WERI-Rb-1 (cell line): ENCODE measurements around the gene CAPN2.

ENCODE experiments used
- DNase-seq: peaks from one replicate; pipeline ENCODE4 v3.0.0-alpha.2; 2020
- H3K27ac ChIP-seq: fragments of 250-450 bp; sonication (Bioruptor Pico); 2 replicates; pipeline ENCODE4 v1.5.1; 2020; ENCODE audit warnings: mild to moderate bottlenecking, moderate library complexity
- H3K27me3 ChIP-seq: fragments of 250-450 bp; sonication (Bioruptor Pico); 2 replicates; pipeline ENCODE4 v1.5.1; 2021; ENCODE audit warnings: mild to moderate bottlenecking, low read depth, moderate library complexity; ENCODE audit not compliant: insufficient read depth, severe bottlenecking
- H3K36me3 ChIP-seq: fragments of 250-450 bp; sonication (Bioruptor Pico); 2 replicates; pipeline ENCODE4 v1.5.1; 2020; ENCODE audit warnings: mild to moderate bottlenecking, moderate library complexity
- H3K4me3 ChIP-seq: 2 replicates; pipeline ENCODE4 v1.5.1; 2011; ENCODE audit warnings: low read depth, mild to moderate bottlenecking, control low read depth, low read length
- H3K9me3 ChIP-seq: fragments of 250-450 bp; sonication (Bioruptor Pico); 2 replicates; pipeline ENCODE4 v1.5.1; 2021; ENCODE audit warnings: mild to moderate bottlenecking, moderate library complexity; ENCODE audit not compliant: severe bottlenecking
- TF ChIP-seq, protein P1 (sequence below): IDR thresholded peaks from 2 replicates; pipeline ENCODE4 v1.5.1; 2011; ENCODE audit warnings: low read depth, mild to moderate bottlenecking, control low read depth, inconsistent platforms, low read length

The CAPN2 gene

DNA sequence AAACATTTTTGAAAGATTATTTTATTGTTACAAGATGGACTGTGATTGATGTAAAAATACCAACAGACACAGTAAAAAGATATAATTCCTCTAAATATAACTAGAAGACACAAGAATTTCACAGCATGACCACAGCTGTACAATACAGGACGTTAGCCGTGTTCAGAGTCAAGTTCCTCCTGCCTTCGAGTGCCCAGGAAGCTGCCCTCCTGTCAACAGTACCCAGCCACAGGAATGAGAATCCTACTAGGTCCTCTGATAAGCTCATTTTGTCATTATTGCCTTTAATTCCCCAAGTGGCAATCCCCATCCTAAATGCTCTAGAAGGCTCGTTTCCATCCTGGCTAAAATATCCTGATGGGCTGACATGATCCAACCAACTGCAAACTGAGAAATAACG is 16.4 kb upstream of the CAPN2 start:
- H3K27me3 ChIP-seq: no peaks in the 10 kb centered on the region
- TF ChIP-seq, protein P1, sequence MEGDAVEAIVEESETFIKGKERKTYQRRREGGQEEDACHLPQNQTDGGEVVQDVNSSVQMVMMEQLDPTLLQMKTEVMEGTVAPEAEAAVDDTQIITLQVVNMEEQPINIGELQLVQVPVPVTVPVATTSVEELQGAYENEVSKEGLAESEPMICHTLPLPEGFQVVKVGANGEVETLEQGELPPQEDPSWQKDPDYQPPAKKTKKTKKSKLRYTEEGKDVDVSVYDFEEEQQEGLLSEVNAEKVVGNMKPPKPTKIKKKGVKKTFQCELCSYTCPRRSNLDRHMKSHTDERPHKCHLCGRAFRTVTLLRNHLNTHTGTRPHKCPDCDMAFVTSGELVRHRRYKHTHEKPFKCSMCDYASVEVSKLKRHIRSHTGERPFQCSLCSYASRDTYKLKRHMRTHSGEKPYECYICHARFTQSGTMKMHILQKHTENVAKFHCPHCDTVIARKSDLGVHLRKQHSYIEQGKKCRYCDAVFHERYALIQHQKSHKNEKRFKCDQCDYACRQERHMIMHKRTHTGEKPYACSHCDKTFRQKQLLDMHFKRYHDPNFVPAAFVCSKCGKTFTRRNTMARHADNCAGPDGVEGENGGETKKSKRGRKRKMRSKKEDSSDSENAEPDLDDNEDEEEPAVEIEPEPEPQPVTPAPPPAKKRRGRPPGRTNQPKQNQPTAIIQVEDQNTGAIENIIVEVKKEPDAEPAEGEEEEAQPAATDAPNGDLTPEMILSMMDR: no peak
- no peaks in the 10 kb centered on the region for H3K9me3 ChIP-seq
- H3K27ac ChIP-seq: no peak overlapping the region
- no peaks in the 10 kb centered on the region for H3K36me3 ChIP-seq
- H3K4me3 ChIP-seq: no peak overlapping the region
- no peak for DNase-seq

DNA sequence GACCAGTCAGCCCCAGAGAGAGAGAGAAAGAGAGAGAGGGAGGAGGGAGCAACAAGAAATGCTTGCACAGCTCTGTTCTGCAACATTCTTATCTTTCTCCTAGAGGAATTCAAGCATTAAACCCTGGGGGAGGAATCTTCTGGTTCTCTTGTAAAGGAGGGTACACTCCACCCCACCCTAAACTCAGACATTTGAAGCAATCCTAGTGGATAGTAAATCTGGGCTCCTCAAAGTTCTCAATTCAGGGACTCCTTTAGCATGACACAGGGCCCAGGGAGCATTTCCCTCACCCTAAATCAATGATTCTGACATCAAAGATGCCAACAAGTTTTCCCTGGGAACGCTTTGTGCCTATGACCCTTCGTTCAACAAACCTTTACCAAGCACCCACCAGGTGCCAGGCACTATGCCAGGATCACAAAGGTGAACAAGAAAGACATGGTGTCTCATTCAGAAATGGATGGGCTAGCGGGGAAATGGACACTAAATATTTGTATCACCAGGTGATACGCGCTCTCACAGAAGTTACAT is 11.9 kb upstream of the CAPN2 start:
- no peak for DNase-seq
- Histone ChIP-seq H3K27ac (no peak overlapping the region), H3K36me3 (no peaks in the 10 kb centered on the region), H3K4me3 (no peak overlapping the region), H3K9me3 (no peaks in the 10 kb centered on the region), H3K27me3 (no peaks in the 10 kb centered on the region)
- TF ChIP-seq, protein P1: no peak

DNA sequence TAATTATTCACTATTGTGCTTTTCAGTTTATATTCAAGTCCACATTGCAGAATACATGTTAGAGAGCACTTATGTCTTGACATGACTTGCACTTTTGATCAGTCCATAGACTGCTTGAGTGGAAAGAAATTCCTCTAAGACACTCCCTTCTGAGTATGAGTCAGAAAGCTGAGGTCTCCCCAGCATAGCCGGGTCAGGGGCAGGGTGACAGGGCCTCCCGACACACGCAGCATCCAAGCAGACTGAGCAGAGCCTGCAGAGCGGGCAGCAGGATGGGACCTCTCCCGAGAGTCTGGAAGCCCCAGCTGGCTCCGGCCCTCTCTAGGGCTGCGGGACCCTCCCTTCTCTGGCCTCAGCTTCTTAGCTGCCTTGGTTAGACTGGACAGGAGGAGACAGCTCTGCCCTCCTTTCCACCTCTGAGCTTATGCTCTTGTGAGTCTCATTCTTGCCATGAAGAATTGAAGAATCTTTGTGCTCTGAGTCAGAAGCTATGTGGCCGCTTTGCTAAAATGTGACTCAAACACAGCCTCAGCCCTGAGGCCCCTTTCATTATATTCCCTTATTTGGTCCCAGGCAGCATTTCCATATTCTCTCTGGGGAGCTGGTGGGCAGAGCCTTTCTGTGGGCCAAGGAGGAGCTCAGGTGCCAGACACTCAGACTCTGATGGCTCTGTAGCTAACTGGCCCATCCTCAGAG is 11.2 kb upstream of the CAPN2 start:
- Histone ChIP-seq H3K27ac (no peak overlapping the region), H3K4me3 (no peak overlapping the region)
- no peak for DNase-seq

DNA sequence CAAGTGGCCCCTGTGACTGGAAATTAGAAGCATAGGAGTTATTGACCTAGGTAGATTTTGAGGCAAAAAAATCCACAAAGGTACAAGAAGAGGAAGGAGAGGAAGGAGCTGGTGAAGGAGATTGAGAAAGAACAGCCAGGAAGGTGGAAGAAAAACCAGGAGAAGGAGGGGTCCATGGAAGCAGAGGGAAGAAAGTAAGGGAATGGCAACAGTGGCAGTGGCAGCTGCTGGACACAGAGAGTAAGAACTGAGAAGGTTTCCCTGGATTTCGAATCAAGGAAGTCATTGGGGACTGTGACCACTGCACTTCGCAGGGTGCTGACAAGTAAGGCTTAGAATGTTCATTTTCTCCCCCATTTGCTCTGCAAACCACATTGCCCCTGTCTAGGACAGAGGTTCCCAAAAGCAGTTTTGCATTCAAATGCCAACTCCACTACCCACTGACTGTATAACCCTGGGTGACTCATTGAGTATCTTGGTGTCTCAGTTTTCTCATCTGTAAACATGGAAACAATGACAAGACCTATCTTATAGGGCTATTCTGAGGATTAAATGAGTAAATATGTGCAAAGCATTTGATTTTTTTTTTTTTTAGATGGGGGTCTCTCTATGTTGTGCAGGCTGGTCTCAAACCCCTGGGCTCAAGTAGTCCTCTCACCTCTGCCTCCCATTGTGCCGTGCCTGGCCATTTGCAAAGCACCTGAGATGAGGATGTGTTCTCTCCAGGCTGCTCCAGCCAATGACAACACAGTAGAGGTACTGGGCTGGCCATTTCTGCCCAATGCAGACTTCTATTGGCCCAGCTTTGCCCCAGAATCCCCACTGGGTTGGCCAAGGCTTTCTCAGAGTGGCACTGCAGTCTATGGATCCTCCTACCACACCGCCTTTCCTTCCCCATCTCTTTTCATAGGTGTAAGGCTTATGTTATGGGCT is 9.3 kb upstream of the CAPN2 start:
- Histone ChIP-seq H3K4me3 (no peak overlapping the region), H3K9me3 (no peaks in the 10 kb centered on the region), H3K36me3 (no peaks in the 10 kb centered on the region), H3K27me3 (no peaks in the 10 kb centered on the region), H3K27ac (no peak overlapping the region)
- TF ChIP-seq, protein P1: no peak
- DNase-seq: no peak

More for the DNA sequence above, 11.2 kb upstream of the CAPN2 start:
- Histone ChIP-seq H3K9me3 (no peaks in the 10 kb centered on the region), H3K27me3 (no peaks in the 10 kb centered on the region), H3K36me3 (no peaks in the 10 kb centered on the region)
- TF ChIP-seq, protein P1: no peak

DNA sequence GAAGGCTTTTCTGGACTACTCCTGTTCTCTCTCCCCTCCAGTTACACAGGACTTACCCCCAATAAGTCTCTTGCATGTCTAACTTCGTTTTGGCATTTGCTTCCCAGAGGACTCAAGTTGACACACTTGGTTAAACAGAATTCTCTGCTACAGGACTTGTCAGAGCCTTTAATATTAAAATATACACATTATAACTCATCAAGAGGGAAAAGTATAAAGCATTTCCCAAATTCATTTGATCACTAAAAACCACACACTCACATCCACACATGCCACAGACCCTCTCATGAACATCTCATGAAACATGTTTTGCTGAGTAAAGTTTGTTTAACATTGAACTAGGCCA is 8.7 kb upstream of the CAPN2 start:
- no peak for DNase-seq
- TF ChIP-seq, protein P1: no peak
- H3K27me3 ChIP-seq: no peaks in the 10 kb centered on the region
- no peak overlapping the region for H3K4me3 ChIP-seq
- H3K27ac ChIP-seq: no peak overlapping the region
- no peaks in the 10 kb centered on the region for H3K9me3 ChIP-seq
- H3K36me3 ChIP-seq: no peaks in the 10 kb centered on the region
